ENCODE data around the gene PKDCC.

DNA sequence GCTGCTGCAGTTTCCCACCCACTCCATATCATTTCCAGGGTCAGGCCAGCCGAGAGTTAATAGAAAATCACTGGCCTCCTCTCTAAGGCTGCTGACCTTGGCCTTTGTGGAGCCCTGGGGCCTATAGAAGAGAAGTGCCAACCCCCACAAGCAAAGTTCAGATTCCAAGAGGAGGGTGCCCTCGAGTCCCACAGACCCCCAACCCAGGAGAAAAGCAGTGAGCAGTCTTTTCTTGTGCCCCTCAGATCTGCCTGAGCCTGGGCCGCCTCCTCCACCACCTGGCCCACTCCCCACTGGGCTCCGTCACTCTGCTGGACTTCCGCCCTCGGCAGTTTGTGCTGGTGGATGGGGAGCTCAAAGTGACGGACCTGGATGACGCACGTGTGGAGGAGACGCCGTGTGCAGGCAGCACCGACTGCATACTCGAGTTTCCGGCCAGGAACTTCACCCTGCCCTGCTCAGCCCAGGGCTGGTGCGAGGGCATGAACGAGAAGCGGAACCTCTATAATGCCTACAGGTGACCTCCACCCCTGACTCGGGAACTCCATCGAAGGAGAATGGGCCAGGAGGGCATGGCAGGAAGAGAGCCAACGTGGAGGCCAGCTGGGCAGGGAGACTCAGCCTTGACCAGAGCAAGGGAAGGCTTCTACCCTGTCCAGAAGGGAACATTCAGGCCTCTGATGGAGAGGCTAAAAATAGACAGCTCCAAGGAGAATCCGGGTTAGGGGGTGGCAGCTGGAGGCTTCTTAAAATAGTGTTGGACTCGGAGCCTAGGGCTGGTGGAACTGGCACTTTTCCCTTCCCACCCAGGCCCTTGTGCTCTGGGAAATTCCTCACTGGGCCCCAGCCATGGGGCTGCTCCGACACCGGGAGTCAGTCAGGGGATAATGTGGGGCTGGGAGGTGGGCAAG is 6.2 kb downstream of the PKDCC start:
- TF ChIP-seq POLR2AphosphoS5 (IDR thresholded peaks at IDR 0.05; ENCODE audit: borderline replicate concordance, low read depth, low read length) (0 out of 2 replicates have a peak, but pooled peaks have one; percentile 17), EZH2 (IDR thresholded peaks at IDR 0.05) (no peak)
